ENCODE results near the gene RTF2.
A peak's percentile ranks its signal among the peaks of the same experiment; 100 is the strongest.

The RTF2 gene

GRCh38 chr20:56468316-56469076, at the start of gene RTF2:
TSS of gene RTF2 (plus strand) at chr20:56468627. CDS start at chr20:56468698, 71 bp downstream.
- no peak for TF ChIP-seq CTCF (IDR thresholded peaks at IDR 0.05; ENCODE audit: control insufficient read depth, insufficient read depth, low read depth, low read length, missing control alignments)
- H3K4me3 ChIP-seq (ENCODE audit: control insufficient read depth, low read depth, low read length): peak within 1 kb of the TSS; percentile 97
- DNase-seq (ENCODE audit: low read depth): peak; percentile 76

GRCh38 chr20:56420028-56420427, 48.4 kb upstream of the RTF2 start:
- no peak for TF ChIP-seq CTCF (IDR thresholded peaks at IDR 0.05; ENCODE audit: control insufficient read depth, insufficient read depth, low read depth, low read length, missing control alignments)
- no peak for DNase-seq (ENCODE audit: low read depth)
- no peak overlapping the region for H3K4me3 ChIP-seq (ENCODE audit: control insufficient read depth, low read depth, low read length)

- no peak for DNase-seq (ENCODE audit: low read depth)
- no peak overlapping the region for H3K4me3 ChIP-seq (ENCODE audit: control insufficient read depth, low read depth, low read length)
- TF ChIP-seq CTCF (IDR thresholded peaks at IDR 0.05; ENCODE audit: control insufficient read depth, insufficient read depth, low read depth, low read length, missing control alignments): no peak
These were observed 47.3 kb upstream of the RTF2 start for GRCh38 chr20:56420940-56421688.

DNA sequence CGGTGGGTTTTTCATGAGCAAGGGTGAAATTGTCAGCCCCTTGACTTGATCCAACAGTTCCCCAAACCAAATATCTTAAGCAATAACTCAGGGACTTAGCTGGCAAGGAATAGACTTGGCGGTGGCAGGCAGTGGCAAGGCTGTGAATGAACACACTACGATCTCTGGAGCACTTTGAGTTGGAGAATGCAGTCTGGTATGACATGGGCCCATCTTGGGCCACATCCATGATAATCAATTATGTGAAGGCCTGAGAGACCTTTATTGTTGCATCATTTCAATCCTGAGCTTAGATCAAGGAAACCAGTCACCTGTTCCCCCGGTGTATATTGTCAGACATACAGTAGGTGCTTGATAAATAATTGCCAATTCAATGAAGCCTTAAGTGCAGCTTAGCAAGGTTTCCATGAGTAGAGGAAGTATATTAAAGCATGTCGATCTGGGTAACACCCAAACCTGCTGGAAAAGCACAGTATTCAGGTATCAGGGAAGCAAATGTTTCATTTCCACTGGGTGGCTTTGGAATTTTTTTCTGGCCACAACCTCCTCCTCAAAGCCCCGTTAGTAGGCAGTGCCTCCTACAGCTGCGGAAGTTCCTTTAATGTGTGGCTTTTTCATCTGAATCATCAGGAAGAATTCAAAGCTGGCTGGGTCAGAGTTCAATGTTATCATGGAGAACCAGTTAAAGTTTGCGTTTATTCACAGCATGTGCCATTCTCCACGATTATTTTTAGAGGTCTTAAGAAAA, 46.2 kb upstream of the RTF2 start:
- peak; percentile 28 for DNase-seq (ENCODE audit: low read depth)
- TF ChIP-seq CTCF (IDR thresholded peaks at IDR 0.05; ENCODE audit: control insufficient read depth, insufficient read depth, low read depth, low read length, missing control alignments): peak; percentile 13
- H3K4me3 ChIP-seq (ENCODE audit: control insufficient read depth, low read depth, low read length): no peak overlapping the region

- no peak for TF ChIP-seq CTCF (IDR thresholded peaks at IDR 0.05; ENCODE audit: control insufficient read depth, insufficient read depth, low read depth, low read length, missing control alignments)
- DNase-seq (ENCODE audit: low read depth): no peak
- no peak overlapping the region for H3K4me3 ChIP-seq (ENCODE audit: control insufficient read depth, low read depth, low read length)
These were observed 45.6 kb upstream of the RTF2 start for GRCh38 chr20:56422824-56423189.

- no peak overlapping the region for H3K4me3 ChIP-seq (ENCODE audit: control insufficient read depth, low read depth, low read length)
- TF ChIP-seq CTCF (IDR thresholded peaks at IDR 0.05; ENCODE audit: control insufficient read depth, insufficient read depth, low read depth, low read length, missing control alignments): no peak
- DNase-seq (ENCODE audit: low read depth): no peak
These were observed 45.2 kb upstream of the RTF2 start for GRCh38 chr20:56423211-56423610.
